OCI-LY1 (cell line): ENCODE data around the gene RNF217.

Experiments
- EZH2 ChIP-seq: fragments of 200-600 bp; sonication (generic), shearing (Covaris generic); IDR thresholded peaks from 2 replicates; pipeline ENCODE4 v1.8.0; 2017; ENCODE audit warnings: borderline replicate concordance, mixed run types, mild to moderate bottlenecking, antibody characterized with exemption, low read length, moderate library complexity, mixed read lengths
- TF ChIP-seq, protein P1 (sequence below): fragments of 200-600 bp; sonication (generic), shearing (Covaris generic); IDR thresholded peaks from 2 replicates; pipeline ENCODE4 v1.5.1; 2017; ENCODE audit warnings: mild to moderate bottlenecking, antibody characterized with exemption, low read length, moderate library complexity, mixed read lengths

DNA sequence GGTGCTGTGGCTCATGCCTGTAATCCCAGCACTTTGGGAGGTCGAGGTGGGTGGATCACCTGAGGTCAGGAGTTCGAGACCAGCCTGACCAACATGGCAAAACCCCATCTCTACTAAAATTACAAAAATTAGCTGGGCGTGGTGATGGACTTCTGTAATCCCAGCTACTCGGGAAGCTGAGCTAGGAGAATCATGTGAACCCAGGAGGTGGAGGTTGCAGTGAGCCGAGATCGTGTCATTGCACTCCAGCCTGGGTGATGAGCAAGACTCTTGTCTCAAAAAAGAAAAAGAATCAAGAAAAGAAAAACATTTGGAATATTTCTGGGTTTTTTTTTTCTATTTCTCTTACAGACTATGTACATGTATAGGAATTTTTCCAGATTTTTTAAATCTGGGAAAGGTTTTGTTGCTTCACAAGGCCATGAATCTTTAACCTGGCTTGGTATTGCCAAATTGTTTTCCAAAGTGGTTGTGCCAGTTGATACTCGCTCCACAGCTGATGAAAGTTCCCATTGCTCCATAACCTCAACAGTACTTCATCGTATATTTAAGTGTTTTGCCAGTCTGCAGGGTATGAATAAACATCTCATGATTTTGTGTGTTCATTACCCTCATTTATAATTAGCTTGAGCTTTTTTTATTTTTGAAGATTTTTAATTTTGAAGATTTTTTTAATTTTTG is 33.5 kb downstream of the RNF217 start:
- TF ChIP-seq, protein P1, sequence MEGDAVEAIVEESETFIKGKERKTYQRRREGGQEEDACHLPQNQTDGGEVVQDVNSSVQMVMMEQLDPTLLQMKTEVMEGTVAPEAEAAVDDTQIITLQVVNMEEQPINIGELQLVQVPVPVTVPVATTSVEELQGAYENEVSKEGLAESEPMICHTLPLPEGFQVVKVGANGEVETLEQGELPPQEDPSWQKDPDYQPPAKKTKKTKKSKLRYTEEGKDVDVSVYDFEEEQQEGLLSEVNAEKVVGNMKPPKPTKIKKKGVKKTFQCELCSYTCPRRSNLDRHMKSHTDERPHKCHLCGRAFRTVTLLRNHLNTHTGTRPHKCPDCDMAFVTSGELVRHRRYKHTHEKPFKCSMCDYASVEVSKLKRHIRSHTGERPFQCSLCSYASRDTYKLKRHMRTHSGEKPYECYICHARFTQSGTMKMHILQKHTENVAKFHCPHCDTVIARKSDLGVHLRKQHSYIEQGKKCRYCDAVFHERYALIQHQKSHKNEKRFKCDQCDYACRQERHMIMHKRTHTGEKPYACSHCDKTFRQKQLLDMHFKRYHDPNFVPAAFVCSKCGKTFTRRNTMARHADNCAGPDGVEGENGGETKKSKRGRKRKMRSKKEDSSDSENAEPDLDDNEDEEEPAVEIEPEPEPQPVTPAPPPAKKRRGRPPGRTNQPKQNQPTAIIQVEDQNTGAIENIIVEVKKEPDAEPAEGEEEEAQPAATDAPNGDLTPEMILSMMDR, result no peak
- TF ChIP-seq EZH2, result no peak
